NCI-H774 (cell line): ENCODE measurements around the gene OR4K5.
"Not testable (repeated sequence)": the region's sequence is repeated elsewhere in the genome, so short reads cannot be mapped to it uniquely, and the experiment has no call there.

Source experiments
- DNase-seq: peaks from one replicate; lab custom pipeline; 2025; lab: John Stamatoyannopoulos, UW

OR4K5 gene, protein sequence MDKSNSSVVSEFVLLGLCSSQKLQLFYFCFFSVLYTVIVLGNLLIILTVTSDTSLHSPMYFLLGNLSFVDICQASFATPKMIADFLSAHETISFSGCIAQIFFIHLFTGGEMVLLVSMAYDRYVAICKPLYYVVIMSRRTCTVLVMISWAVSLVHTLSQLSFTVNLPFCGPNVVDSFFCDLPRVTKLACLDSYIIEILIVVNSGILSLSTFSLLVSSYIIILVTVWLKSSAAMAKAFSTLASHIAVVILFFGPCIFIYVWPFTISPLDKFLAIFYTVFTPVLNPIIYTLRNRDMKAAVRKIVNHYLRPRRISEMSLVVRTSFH

DNA sequence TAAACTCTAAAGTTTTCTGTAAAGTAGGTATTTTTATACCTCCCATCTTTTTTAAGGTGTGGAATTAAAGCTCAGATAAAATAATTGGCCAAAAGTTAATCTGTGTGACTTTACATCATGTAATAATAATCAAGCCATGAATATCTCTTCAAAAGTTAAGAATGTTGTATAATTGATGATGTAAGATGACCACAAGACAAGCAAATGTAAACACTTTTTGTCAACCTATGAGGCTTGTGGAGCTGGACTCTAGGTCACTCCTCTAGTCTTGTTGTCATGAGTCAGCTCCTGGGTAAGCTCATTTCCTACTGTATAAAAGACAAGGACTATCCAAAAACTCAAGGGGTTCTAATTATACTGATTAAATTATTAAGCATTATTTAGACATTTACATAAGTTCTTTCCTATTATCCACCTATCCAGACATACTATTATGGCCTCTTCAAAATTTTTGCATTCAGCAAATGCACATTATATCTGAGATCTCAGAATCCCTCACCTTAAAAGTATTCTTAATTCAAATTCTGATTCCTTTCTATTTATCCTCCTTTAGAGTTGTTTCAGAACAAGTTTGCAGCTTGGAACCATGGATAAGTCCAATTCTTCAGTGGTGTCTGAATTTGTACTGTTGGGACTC is at the start of gene OR4K5:
Gene OR4K5, plus strand, starts transcription at position 587 of the 637 bp plus-strand sequence. Its CDS starts 0 bp downstream, at position 587.
- DNase-seq, result no peak

DNA sequence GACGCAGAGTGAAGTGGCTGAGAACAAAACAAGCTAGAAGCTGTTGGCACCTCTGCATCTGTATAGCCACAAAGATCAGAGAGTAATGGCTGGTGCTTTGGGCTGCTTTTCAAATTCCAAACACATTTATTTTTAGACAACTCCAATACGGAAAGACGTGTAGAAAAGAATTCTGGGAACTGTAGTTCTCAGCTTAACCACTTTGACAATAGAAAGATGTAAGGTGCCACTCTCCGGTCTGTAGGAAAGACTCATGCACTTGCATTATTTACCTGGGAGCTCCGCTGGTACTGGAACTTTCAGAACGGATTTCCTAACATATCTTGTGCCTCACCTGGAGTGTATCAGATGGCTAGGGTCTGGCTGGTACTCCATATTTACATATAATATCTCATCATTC is 47.2 kb upstream of the OR4K5 start:
- no peak for DNase-seq

GRCh38 chr14:19874842-19875241 is 45.6 kb upstream of the OR4K5 start, which contains the start of gene OR4K2:
Gene OR4K2 (plus strand): TSS chr14:19875142. CDS start chr14:19876268, 1,126 bp downstream.
- DNase-seq, result no peak

DNA sequence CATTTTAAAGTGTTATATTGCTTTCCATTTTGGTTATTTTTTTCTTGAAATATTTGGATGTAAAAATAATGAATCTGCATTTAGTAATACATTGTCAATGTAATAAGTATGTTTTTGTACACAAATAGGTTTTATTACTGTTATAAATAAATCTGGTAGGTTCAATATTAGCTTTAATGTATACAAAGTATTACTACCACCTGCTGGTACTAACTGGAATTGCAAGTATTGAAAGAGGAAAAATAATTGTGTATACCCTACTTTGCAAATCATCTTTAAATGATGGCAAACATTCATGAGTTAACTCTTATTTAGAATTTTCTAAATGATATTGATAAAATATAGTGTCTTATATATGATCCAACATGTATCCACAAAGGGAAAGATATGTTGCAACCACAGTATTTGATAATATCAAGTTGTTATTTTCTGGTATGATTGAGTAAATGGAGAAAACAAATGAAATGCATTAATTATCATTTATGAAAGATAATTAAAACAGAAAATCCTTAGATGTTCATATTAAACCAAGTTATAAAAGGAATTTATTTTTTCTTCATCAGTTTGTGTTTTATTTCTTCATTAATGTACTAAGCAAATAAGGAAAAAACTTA is 42.3 kb upstream of the OR4K5 start:
- no peak for DNase-seq

- DNase-seq, result no peak
Observed at GRCh38 chr14:19895282-19895681, 25.1 kb upstream of the OR4K5 start.

DNA sequence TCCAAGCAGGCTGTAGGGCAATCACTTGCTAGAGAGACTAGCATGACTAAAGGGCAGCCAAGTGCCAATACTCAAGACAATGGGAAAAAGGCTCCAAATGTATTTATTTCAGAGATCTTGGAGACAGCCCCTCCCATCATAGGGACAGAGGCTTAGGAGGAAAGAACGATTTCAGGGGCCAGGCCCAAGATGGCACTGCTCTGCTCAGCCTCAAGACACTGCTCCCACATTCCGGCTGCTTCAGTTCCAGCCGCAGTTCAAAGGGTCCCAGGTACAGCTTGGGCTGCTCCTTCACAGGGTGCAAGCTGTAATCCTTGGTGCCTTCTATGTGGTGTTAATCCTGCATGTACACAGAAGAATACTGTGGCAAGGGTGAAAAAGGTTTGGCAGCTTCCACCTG is 19.4 kb upstream of the OR4K5 start:
- DNase-seq, result no peak

- no peak for DNase-seq
Observed at GRCh38 chr14:19902409-19902808, 18.0 kb upstream of the OR4K5 start.

DNA sequence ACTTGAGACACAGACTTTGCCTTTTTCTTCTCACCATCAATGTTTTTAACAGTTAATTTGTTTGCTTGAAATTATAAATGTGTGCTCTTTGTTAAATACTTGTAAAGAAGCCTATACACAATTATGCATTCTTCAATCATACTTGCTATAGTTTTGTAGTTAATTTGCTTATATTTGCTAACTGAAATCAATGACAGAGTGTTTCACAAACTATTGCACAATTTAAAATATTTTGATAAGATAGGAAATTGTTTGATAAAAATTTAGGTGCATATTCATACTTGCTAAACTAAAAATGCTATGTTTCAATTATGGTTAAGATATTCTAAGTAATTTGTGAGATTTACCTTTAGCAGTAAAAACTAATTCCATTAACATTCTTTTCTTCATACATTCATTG is 13.7 kb upstream of the OR4K5 start:
- no peak for DNase-seq

- no peak for DNase-seq
Observed at GRCh38 chr14:19911114-19911513, 9.3 kb upstream of the OR4K5 start.

DNA sequence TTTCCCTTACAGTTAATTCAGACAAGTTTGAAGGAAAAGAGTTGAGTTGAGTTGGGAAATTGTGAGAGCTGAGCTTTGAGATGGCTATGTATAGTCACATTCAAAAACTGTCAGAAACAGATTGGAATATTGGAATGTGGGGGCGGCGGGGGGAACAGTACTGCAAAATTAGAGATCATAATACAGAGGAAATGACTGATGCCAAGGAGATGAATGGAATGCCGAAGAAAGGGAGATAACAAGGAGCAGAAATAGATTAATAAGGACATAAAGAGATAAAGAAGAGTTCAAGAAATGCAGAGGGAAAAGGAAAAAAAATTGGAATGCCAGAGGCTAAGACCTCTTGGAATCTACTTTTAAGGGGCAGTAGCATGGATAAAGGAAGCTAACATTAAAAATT is 3.2 kb upstream of the OR4K5 start:
- DNase-seq, result no peak

- no peak for DNase-seq
Observed at GRCh38 chr14:19917955-19918518, 2.4 kb upstream of the OR4K5 start.

DNA sequence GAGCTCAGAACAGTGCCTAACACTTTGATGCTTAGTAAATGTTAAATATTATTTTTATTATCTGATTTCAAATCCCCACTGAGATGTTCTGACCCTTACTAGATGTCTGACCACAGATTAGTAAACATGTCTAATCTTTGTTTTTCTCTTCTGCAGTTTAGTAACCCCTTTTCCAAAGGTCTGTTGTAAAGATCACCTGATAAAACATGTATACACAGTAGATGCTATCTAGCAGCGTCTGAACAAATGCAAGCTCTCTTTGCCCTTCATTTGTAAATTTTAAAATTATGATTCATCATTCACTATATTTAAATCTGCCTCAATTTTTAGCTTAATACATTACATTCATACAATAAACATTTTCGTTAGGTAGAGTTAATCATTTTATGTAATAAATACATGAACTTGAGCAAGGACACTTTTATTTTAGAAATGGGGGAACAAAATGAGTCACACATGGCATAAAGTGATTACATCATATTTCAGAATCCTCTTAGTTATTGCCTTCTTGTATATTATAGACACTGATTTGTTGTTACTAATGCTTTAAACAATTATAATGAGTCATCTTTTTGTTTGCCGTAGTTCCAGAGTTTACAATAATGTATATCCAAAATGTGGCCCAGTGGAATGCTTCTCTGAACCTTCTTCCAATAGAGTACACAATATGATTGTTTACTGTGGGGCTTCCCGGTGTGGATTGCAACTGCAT is 1.7 kb upstream of the OR4K5 start:
- DNase-seq, result no peak

- DNase-seq, result no peak
Observed at GRCh38 chr14:19930617-19931016, 10.2 kb downstream of the OR4K5 start, which contains the start of gene OR4K1. Gene OR4K1 (plus strand): TSS chr14:19930917. CDS start chr14:19935667, 4,750 bp downstream.

GRCh38 chr14:19941668-19942067 is 21.3 kb downstream of the OR4K5 start:
- no peak for DNase-seq

DNA sequence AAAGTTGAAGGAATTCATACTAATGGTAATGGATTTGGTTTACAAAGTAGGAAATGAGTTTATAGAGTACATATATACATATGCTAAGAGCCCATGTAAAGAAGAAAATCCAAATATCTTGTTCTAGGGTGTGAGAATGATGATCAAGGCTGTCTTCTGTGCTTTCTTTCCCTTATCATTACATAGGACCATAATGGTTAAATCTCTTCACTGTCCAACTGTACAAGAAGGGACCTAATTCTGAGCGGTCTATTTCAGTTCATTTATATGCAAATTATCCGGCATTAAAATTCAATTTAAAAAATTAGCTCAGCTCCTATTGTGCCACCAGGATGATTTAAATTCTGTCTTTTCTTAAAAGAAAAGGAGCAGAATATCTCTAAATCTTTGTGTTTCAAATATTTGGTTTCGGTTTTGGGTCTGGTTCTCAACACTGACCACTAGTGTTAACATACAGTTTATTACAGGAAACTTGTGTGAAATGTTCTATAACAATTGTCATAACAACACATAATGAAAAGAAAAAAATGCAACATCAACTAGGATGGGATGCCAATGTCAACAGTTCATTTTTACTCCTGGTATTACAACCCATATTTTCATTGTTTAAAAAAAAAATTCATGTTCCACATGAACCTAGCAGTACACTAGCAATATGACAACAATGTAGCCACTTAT is 27.1 kb downstream of the OR4K5 start:
- no peak for DNase-seq

DNA sequence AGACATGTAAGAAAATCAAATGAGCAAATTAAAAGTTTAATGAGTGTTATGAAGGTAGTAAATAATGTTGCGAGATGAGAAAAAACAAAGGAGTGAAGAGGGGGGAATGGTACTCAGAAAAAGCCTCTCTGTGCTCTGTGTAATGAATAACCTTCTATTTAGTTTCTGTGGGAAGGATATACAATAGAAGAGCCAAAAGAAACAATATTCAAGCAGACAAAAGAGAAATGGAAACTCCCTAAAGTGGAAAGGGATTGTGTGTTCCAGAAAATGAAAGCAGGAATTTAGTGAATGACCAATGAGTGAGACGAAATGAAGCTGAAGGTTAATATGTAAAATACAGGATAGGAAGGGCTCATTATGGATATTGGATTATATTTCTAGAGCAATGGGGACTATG is 28.8 kb downstream of the OR4K5 start:
- DNase-seq, result no peak

- DNase-seq, result not testable (repeated sequence)
Observed at GRCh38 chr14:19969735-19970134, 49.3 kb downstream of the OR4K5 start.
